H1 (cell line): ENCODE measurements around the gene NOL4L. TPM values are rescaled to one million over a fixed set of nuclear protein-coding genes. Genes with fewer than 3 reads are reported as not detected.

Experiments
- CTCF ChIA-PET: fragments of 300-600 bp; sonication (Branson Sonifier 250); formaldehyde crosslinking; loops from one replicate; lab custom pipeline; 2021; ENCODE audit not compliant: partially characterized antibody; lab: Charles Lee
- POLR2A ChIA-PET: fragments of 300-600 bp; sonication (Branson Sonifier 250); formaldehyde crosslinking; loops from one replicate; lab custom pipeline; 2021; ENCODE audit warnings: inconsistent platforms; ENCODE audit not compliant: partially characterized antibody; lab: Charles Lee
- DNase-seq, 2 experiments: peaks; one replicate each; pipeline versions ENCODE4 v3.0.0 to v3.0.0-alpha.2; 2010 to 2022; ENCODE audit warnings: low spot score in 2 of 2, low read depth in 1 of 2, mixed read lengths in 1 of 2
- FAIRE-seq: peaks from 2 replicates; lab custom pipeline; 2011; peaks lifted over from hg19 to GRCh38; lab: Jason Lieb, UNC
- H2AFZ ChIP-seq: 2 replicates; pipeline ENCODE4 v1.8.1; 2012; ENCODE audit warnings: low read length, inconsistent platforms
- H2AK5ac ChIP-seq: 2 replicates; pipeline ENCODE4 v1.6.1; 2013; ENCODE audit warnings: low read depth, low read length
- H2BK120ac ChIP-seq: replicated peaks from 2 replicates; pipeline ENCODE3; 2013; ENCODE audit warnings: low read depth, low read length, inconsistent platforms
- H2BK12ac ChIP-seq: 2 replicates; pipeline ENCODE4 v1.6.1; 2013; ENCODE audit warnings: low read depth, low read length
- H2BK15ac ChIP-seq: 2 replicates; pipeline ENCODE4 v1.6.1; 2013; ENCODE audit warnings: low read length
- H2BK20ac ChIP-seq: 2 replicates; pipeline ENCODE4 v1.6.1; 2013; ENCODE audit warnings: low read length
- H2BK5ac ChIP-seq: 2 replicates; pipeline ENCODE4 v1.6.1; 2013; ENCODE audit warnings: low read depth, low read length
- H3K14ac ChIP-seq: 2 replicates; pipeline ENCODE4 v1.6.1; 2013; ENCODE audit warnings: inconsistent platforms; ENCODE audit not compliant: insufficient read length
- H3K18ac ChIP-seq: 2 replicates; pipeline ENCODE4 v1.6.1; 2013; ENCODE audit warnings: low read length; ENCODE audit errors: extremely low read depth
- H3K23ac ChIP-seq: 2 replicates; pipeline ENCODE4 v1.6.1; 2013; ENCODE audit warnings: inconsistent platforms; ENCODE audit not compliant: insufficient read length
- H3K23me2 ChIP-seq: 2 replicates; pipeline ENCODE4 v1.6.1; 2013; ENCODE audit warnings: low read depth, low read length
- H3K27ac ChIP-seq: 2 replicates; pipeline ENCODE4 v1.6.1; 2011; ENCODE audit warnings: low read depth, low read length, inconsistent platforms
- H3K27me3 ChIP-seq, 4 experiments: replicated peaks in 1 of 4; 1 replicate in 1 of 4; 2 replicates in 3 of 4; pipeline versions ENCODE4 v1.6.1 to v1.8.1; 2011 to 2013; ENCODE audit warnings: low read length in 3 of 4, mild to moderate bottlenecking in 3 of 4, inconsistent platforms in 2 of 4, mixed read lengths in 2 of 4, moderate library complexity in 1 of 4; ENCODE audit not compliant: control insufficient read depth in 3 of 4, insufficient read depth in 3 of 4; ENCODE audit errors: extremely low read depth in 1 of 4
- H3K36me3 ChIP-seq, 4 experiments: 2 replicates each; pipeline versions ENCODE4 v1.6.1 to v1.8.1; 2011 to 2013; ENCODE audit warnings: mild to moderate bottlenecking in 4 of 4, low read length in 3 of 4, moderate library complexity in 2 of 4, control low read depth in 1 of 4, inconsistent platforms in 1 of 4; ENCODE audit not compliant: insufficient read depth in 4 of 4, control insufficient read depth in 2 of 4
- H3K4ac ChIP-seq: replicated peaks from 2 replicates; pipeline ENCODE3; 2013; ENCODE audit warnings: low read length, low read depth, mixed read lengths, inconsistent platforms; ENCODE audit not compliant: insufficient read length
- H3K4me1 ChIP-seq, 4 experiments: replicated peaks in 1 of 4; 1 replicate in 1 of 4; 2 replicates in 3 of 4; pipeline versions ENCODE4 v1.6.1 to v1.8.1; 2011 to 2013; ENCODE audit warnings: low read length in 3 of 4, inconsistent platforms in 2 of 4, mixed read lengths in 1 of 4; ENCODE audit not compliant: insufficient read depth in 4 of 4, control insufficient read depth in 3 of 4
- H3K4me2 ChIP-seq, 2 experiments: 2 replicates each; pipeline versions ENCODE4 v1.6.1 to v1.8.1; 2011 to 2013; ENCODE audit warnings: low read depth in 2 of 2, low read length in 2 of 2, control low read depth in 1 of 2, inconsistent platforms in 1 of 2, mild to moderate bottlenecking in 1 of 2; ENCODE audit not compliant: insufficient read depth in 1 of 2
- H3K4me3 ChIP-seq, 4 experiments: fragments of 200-600, 300-600 bp in 1 of 4; sonication (generic), shearing (Covaris generic), sonication (Bioruptor Twin) in 1 of 4; 2 replicates each; pipeline versions ENCODE4 v1.5.1 to v1.8.1; 2011 to 2016; ENCODE audit warnings: low read length in 4 of 4, low read depth in 3 of 4, control low read depth in 2 of 4, inconsistent platforms in 2 of 4, mild to moderate bottlenecking in 2 of 4, mixed read lengths in 1 of 4, moderate library complexity in 1 of 4; ENCODE audit not compliant: insufficient read depth in 2 of 4; ENCODE audit errors: extremely low read depth in 1 of 4
- H3K56ac ChIP-seq: replicated peaks from 2 replicates; pipeline ENCODE3; 2013; ENCODE audit warnings: low read depth, mild to moderate bottlenecking, mixed read lengths, low read length, inconsistent platforms; ENCODE audit not compliant: insufficient read length
- H3K79me1 ChIP-seq: 2 replicates; pipeline ENCODE4 v1.6.1; 2013; ENCODE audit warnings: low read depth, low read length, control low read depth
- H3K79me2 ChIP-seq, 2 experiments: 2 replicates each; pipeline versions ENCODE4 v1.6.1 to v1.8.1; 2012 to 2013; ENCODE audit warnings: low read length in 2 of 2, mild to moderate bottlenecking in 2 of 2, inconsistent platforms in 1 of 2; ENCODE audit not compliant: insufficient read depth in 2 of 2, control insufficient read depth in 1 of 2
- H3K9ac ChIP-seq, 4 experiments: replicated peaks in 1 of 4; 1 replicate in 1 of 4; 2 replicates in 3 of 4; pipeline versions ENCODE4 v1.6.1 to v1.8.1; 2011 to 2013; ENCODE audit warnings: low read depth in 3 of 4, low read length in 3 of 4, control low read depth in 2 of 4, mild to moderate bottlenecking in 2 of 4, moderate library complexity in 2 of 4, inconsistent platforms in 1 of 4; ENCODE audit errors: extremely low read depth in 1 of 4
- H3K9me3 ChIP-seq, 2 experiments: 2 replicates each; pipeline versions ENCODE4 v1.6.1 to v1.8.1; 2012 to 2013; ENCODE audit warnings: mild to moderate bottlenecking in 2 of 2, moderate library complexity in 2 of 2, control low read depth in 1 of 2, inconsistent platforms in 1 of 2, low read depth in 1 of 2, low read length in 1 of 2, mixed read lengths in 1 of 2; ENCODE audit not compliant: insufficient read depth in 2 of 2
- H4K20me1 ChIP-seq, 2 experiments: replicated peaks in 1 of 2; 2 replicates each; pipeline versions ENCODE3 to v1.8.1; 2011 to 2013; ENCODE audit warnings: inconsistent platforms in 2 of 2, low read length in 2 of 2, mild to moderate bottlenecking in 1 of 2; ENCODE audit not compliant: insufficient read depth in 2 of 2, control insufficient read depth in 1 of 2
- H4K5ac ChIP-seq: 2 replicates; pipeline ENCODE4 v1.6.1; 2013; ENCODE audit warnings: low read length, low read depth, mixed read lengths, inconsistent platforms; ENCODE audit not compliant: insufficient read length
- H4K8ac ChIP-seq: 2 replicates; pipeline ENCODE4 v1.8.0; 2013; ENCODE audit warnings: mild to moderate bottlenecking, moderate library complexity, low read length, inconsistent platforms; ENCODE audit not compliant: insufficient read depth; ENCODE audit errors: extremely low read depth
- H4K91ac ChIP-seq: replicated peaks from 2 replicates; pipeline ENCODE3; 2013; ENCODE audit warnings: low read length, mixed read lengths, inconsistent platforms; ENCODE audit not compliant: insufficient read length
- E2F6 ChIP-seq: IDR thresholded peaks from 2 replicates; pipeline ENCODE4 v1.6.1; 2012; ENCODE audit warnings: inconsistent platforms
- EP300 ChIP-seq, 2 experiments: IDR thresholded peaks; 1 replicate in 1 of 2; 2 replicates in 1 of 2; pipeline ENCODE4 v1.6.1; 2011 to 2012; ENCODE audit warnings: low read depth in 2 of 2, low read length in 2 of 2, mild to moderate bottlenecking in 2 of 2, borderline replicate concordance in 1 of 2, inconsistent platforms in 1 of 2, moderate library complexity in 1 of 2
- HDAC6 ChIP-seq: IDR thresholded peaks from one replicate; pipeline ENCODE4 v1.7.1; 2012; ENCODE audit warnings: low read depth, mild to moderate bottlenecking, inconsistent platforms, low read length, moderate library complexity
- KDM1A ChIP-seq: fragments of 200-600, 300-600 bp; sonication (generic); IDR thresholded peaks from 2 replicates; pipeline ENCODE4 v1.7.1; 2016; ENCODE audit warnings: mild to moderate bottlenecking, low read length, borderline replicate concordance
- KDM5A ChIP-seq: fragments of 200-600 bp; IDR thresholded peaks from 2 replicates; pipeline ENCODE4 v1.7.1; 2012; ENCODE audit warnings: mild to moderate bottlenecking, low read length, inconsistent platforms, mixed read lengths
- NANOG ChIP-seq: IDR thresholded peaks from 2 replicates; pipeline ENCODE4 v1.6.1; 2011; ENCODE audit warnings: low read length, low read depth, mild to moderate bottlenecking, inconsistent platforms; ENCODE audit not compliant: insufficient read depth, poor library complexity, severe bottlenecking
- POLR2A ChIP-seq, 2 experiments: IDR thresholded peaks; 1 replicate in 1 of 2; 2 replicates in 1 of 2; pipeline ENCODE4 v1.6.1; 2011; ENCODE audit warnings: low read depth in 2 of 2, low read length in 2 of 2, mild to moderate bottlenecking in 2 of 2; ENCODE audit errors: control extremely low read depth in 1 of 2
- RBBP5 ChIP-seq: IDR thresholded peaks from 2 replicates; pipeline ENCODE4 v1.7.1; 2012; ENCODE audit warnings: low read depth, mild to moderate bottlenecking, inconsistent platforms, low read length, moderate library complexity, borderline replicate concordance
- RNF2 ChIP-seq: fragments of 200-900, 300-1000 bp; sonication (generic); IDR thresholded peaks from 2 replicates; pipeline ENCODE4 v1.7.1; 2016; ENCODE audit warnings: borderline replicate concordance, low read depth, mild to moderate bottlenecking, antibody characterized with exemption, low read length; ENCODE audit not compliant: poor library complexity, severe bottlenecking; ENCODE audit errors: missing control alignments
- SAP30 ChIP-seq: fragments of 300-600 bp; sonication (generic); IDR thresholded peaks from 2 replicates; pipeline ENCODE4 v1.7.1; 2012; ENCODE audit warnings: low read length, moderate library complexity, mild to moderate bottlenecking, inconsistent platforms; ENCODE audit not compliant: insufficient read depth, insufficient replicate concordance
- SP4 ChIP-seq: IDR thresholded peaks from 2 replicates; pipeline ENCODE4 v1.6.1; 2012; ENCODE audit warnings: low read length, inconsistent platforms
- TEAD4 ChIP-seq: IDR thresholded peaks from 2 replicates; pipeline ENCODE4 v1.6.1; 2012; ENCODE audit warnings: low read depth, low read length, inconsistent platforms, mixed read lengths
- ZNF274 ChIP-seq: IDR thresholded peaks from 2 replicates; pipeline ENCODE4 v1.7.0; 2012; ENCODE audit warnings: low read length, borderline replicate concordance; ENCODE audit errors: extremely low read depth
- WGBS, 2 experiments: shearing (Covaris generic) in 1 of 2; methylation state at CpG; one replicate each; pipeline versions ENCODE4 v1.1.6 to v1.1.7; 2013 to 2015; ENCODE audit warnings: low lambda C conversion rate in 2 of 2, mixed read lengths in 2 of 2, inconsistent platforms in 1 of 2, low coverage in 1 of 2, missing lambda C conversion rate in 1 of 2; ENCODE audit not compliant: insufficient replicate concordance in 2 of 2, insufficient coverage in 1 of 2, insufficient read length in 1 of 2; ENCODE audit errors: extremely low coverage in 1 of 2, missing lambda C conversion rate in 1 of 2; 5-methylcytosine and 5-hydroxymethylcytosine counted together
- polyA plus RNA-seq, 7 experiments: library from polyadenylated mRNA; depleted of rRNA in 3 of 7; stranded (reverse) in 5 of 7; unstranded in 2 of 7; fragments of >200 nt in 5 of 7; fragments of 200-250 nt in 2 of 7; gene quantifications; 1 replicate in 5 of 7; 2 replicates in 1 of 7; 4 replicates in 1 of 7; pipeline versions ENCODE4 v1.2.1 to v1.2.3, GENCODE V29; 2011 to 2013; ENCODE audit warnings: missing spikeins in 2 of 7, mixed read lengths in 2 of 7
- total RNA-seq: library from RNA; stranded (reverse); fragmentation: NEBNext Ultra II Directional; extraction: Animal tissue kit (Norgen Biotek cat#: 25700); gene quantifications from 2 replicates; pipeline ENCODE4 v1.2.1, GENCODE V29; 2021

Gene NOL4L
- total and polyA plus RNA-seq, 2 of the 8 experiments (the other 6 are each of a cell fraction or from before 2014, with no cell fraction given), result 15.3 to 23.7 TPM

- H3K4me1 ChIP-seq, result peaks cover 10 to 24% (median 18%) of the 10 kb centered on the region in 4 experiments
- H3K27ac ChIP-seq, result no peak overlapping the region
- no peaks in the 10 kb centered on the region for H3K9me3 ChIP-seq
- WGBS, 2 experiments, result 92% methylated on average over 7 of the region's 7 CpGs; no CpG with 5 or more reads in 1 of the 2 experiments
- no peak overlapping the region for H3K18ac ChIP-seq
- no peak overlapping the region for H2BK120ac ChIP-seq
- H3K4ac ChIP-seq, result no peak overlapping the region
- POLR2A ChIA-PET, result no interaction called here
- H2BK15ac ChIP-seq, result no peak overlapping the region
- no peaks in the 10 kb centered on the region; a peak in 1 of 8 replicates for H3K36me3 ChIP-seq
- no peak overlapping the region for H3K9ac ChIP-seq
- H3K56ac ChIP-seq, result no peak overlapping the region
- H2BK12ac ChIP-seq, result no peak overlapping the region
- no peak overlapping the region for H3K4me2 ChIP-seq
- no peak overlapping the region for H2BK20ac ChIP-seq
- no peak for FAIRE-seq
- no peak overlapping the region for H3K23ac ChIP-seq
- CTCF ChIA-PET, result interaction anchor here (1.6 to 3.2 kb wide), 4 partner anchors 11 to 121 kb away, joined by 4 to 24 read pairs (median 10); no protein-coding TSS in a partner anchor
- H3K79me1 ChIP-seq, result no peaks in the 10 kb centered on the region
- no peak overlapping the region for H2AFZ ChIP-seq
- H3K4me3 ChIP-seq, result no peak overlapping the region
- H2AK5ac ChIP-seq, result no peak overlapping the region
- H2BK5ac ChIP-seq, result no peak overlapping the region
- DNase-seq, result no peak
- peaks cover 0 to 2% of the 10 kb centered on the region in 2 experiments for H4K20me1 ChIP-seq
- H4K5ac ChIP-seq, result no peak overlapping the region
- H3K23me2 ChIP-seq, result peaks cover 7% of the 10 kb centered on the region
- H3K27me3 ChIP-seq, result peaks cover 1 to 18% (median 14%) of the 10 kb centered on the region in 4 experiments
- H3K79me2 ChIP-seq, result no peaks in the 10 kb centered on the region
- no peak overlapping the region for H4K91ac ChIP-seq
- no peak overlapping the region for H3K14ac ChIP-seq
- H4K8ac ChIP-seq, result no peak overlapping the region
- TF ChIP-seq RNF2 (no peak), SAP30 (no peak), NANOG (no peak), E2F6 (no peak), POLR2A (IDR thresholded peaks at IDR 0.05; ENCODE audit: control extremely low read depth in 1 of 2, low read depth in 2 of 2, low read length in 2 of 2) (no peak), KDM1A (no peak), SP4 (no peak), TEAD4 (no peak), RBBP5 (no peak), EP300 (IDR thresholded peaks at IDR 0.05; ENCODE audit: borderline replicate concordance in 1 of 2, low read depth in 2 of 2, low read length in 2 of 2) (no peak), HDAC6 (no peak), KDM5A (no peak), ZNF274 (no peak)
Observed at GRCh38 chr20:32532246-32532645, 52.9 kb downstream of the NOL4L start.
